22Rv1 (cell line): ENCODE data around the gene NPFFR2.
"Not testable (repeated sequence)": the region's sequence is repeated elsewhere in the genome, so short reads cannot be mapped to it uniquely, and the experiment has no call there.

ENCODE experiments used
- H3K27ac ChIP-seq: fragments of 450-650 bp; 2 replicates; pipeline ENCODE4 v1.5.1; 2017
- CTCF ChIP-seq: fragments of 450-650 bp; IDR thresholded peaks from 2 replicates; pipeline ENCODE4 v1.5.1; 2017; ENCODE audit warnings: mild to moderate bottlenecking
- ZFX ChIP-seq: fragments of 450-650 bp; IDR thresholded peaks from 2 replicates; pipeline ENCODE4 v1.6.1; 2017; ENCODE audit warnings: antibody characterized with exemption, borderline replicate concordance

NPFFR2 gene

GRCh38 chr4:72077346-72077745, 45.5 kb downstream of the NPFFR2 start:
- TF ChIP-seq ZFX (no peak), CTCF (no peak)
- H3K27ac ChIP-seq, result no peak overlapping the region

DNA sequence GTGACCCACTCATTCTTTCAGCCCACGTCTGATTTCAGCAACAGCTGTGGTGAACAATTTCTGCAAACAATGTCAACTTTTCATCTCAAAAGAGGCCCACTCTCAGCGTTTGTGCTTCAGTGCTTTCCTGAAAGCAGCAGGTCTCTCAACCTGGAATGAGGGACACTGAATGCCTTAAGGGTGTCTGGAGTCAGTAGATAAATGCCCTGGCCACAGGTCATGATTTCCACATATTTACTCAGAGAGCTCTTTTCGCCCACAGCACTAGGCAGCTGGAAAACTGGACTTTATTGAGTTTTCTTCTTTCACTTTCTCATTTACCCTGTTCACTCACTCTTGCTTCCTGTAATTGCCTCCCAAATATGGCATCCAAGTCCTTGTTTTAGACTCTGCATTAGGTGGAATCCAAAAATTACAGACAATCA, 52.8 kb downstream of the NPFFR2 start:
- H3K27ac ChIP-seq, result no peak overlapping the region
- TF ChIP-seq CTCF, result no peak
- no peak for TF ChIP-seq ZFX

DNA sequence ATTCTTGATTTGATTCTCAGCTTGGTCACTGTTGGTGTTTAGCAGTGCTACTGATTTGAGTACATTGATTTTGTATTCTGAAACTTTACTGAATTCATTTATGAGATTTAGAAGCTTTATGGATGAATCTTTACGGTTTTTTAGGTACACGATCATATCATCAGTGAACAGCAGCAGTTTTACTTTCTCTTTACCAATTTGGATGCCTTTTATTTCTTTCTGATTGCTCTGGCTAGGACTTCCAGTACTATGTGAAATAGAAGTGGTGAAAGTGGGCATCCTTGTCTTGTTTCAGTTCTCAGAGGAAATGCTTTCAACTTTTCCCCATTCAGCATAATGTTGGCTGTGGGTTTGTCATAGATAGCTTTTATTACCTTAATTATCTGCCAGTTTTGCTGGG, 58.8 kb downstream of the NPFFR2 start:
- H3K27ac ChIP-seq, result not testable (repeated sequence)

DNA sequence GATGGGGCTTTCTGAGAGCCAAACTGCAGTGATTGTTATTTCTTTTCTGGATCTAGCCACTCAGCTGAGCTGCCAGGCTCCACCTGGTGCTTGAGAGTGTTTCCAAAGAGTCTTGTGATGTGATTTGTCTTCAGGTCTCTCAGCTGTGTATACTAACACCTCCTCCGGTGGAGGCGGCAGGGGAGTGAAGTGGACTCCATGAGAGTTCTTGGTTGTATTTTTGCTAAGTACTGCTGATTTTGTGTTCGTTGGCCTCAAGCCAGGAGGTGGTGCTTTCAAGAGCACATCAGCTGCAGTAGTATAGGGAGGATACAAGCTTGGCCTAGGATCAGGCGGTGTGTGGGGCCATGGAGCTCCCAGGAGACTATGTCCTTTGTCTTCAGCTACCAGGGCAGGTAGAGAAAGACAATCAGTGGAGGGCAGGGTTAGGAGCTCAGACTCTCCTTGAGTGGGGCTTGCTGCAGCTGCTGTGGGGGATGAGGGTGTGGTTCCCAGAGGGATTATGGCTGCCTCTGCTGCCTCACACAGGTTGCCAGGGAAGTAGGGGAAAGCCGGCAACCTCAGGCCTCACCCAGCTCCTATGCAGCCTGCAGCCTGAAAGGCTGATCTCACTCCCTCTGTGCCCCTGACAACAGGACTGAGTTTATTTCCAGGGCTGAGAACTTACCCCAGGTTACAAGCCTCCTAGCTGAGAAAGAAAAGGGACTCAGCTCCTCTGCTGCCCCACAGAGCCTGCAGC, 62.4 kb downstream of the NPFFR2 start:
- no peak for TF ChIP-seq CTCF
- no peak for TF ChIP-seq ZFX
- no peak overlapping the region for H3K27ac ChIP-seq

- H3K27ac ChIP-seq, result no peak overlapping the region
- TF ChIP-seq ZFX (no peak), CTCF (no peak)
These were observed 75.7 kb downstream of the NPFFR2 start for GRCh38 chr4:72107456-72107855.

DNA sequence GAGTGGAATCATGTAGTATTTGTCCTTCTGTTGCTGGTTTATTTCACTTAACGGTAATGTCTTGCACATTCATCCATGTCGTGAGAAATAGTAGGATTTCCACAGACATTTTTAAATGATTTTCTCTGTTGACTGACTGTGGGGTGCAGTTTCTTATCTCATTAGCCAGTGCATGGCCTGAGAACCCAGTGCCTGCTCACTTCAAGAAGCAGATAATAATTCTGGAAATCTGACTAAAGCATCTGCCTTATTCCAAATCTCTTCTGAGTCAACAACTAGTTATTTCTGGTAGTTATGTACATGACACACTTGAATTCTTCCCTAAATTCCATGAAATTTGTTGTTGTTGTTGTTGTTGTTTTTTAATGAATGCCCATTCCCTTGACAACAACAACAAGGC, 77.6 kb downstream of the NPFFR2 start:
- H3K27ac ChIP-seq, result no peak overlapping the region
- TF ChIP-seq ZFX, result no peak
- no peak for TF ChIP-seq CTCF

GRCh38 chr4:72109959-72110497, 78.2 kb downstream of the NPFFR2 start:
- TF ChIP-seq ZFX (no peak), CTCF (no peak)
- H3K27ac ChIP-seq, result no peak overlapping the region

- TF ChIP-seq ZFX (no peak), CTCF (no peak)
- H3K27ac ChIP-seq, result no peak overlapping the region
These were observed 79.1 kb downstream of the NPFFR2 start for GRCh38 chr4:72110886-72111285.
